Pancreas (tissue), 10 donors: ENCODE measurements around the gene SPAG9. TPM values are rescaled to one million over a fixed set of nuclear protein-coding genes. Genes with fewer than 3 reads are reported as not detected.
A peak's percentile ranks its signal among the peaks of the same experiment; 100 is the strongest.

Experiments
- ATAC-seq, 4 donors: fragments of 200-7000 bp; cut with Tn5 transposase; one replicate each; pipeline versions ENCODE4 v1.8.0 to v1.9.1; 2020; ENCODE audit warnings: mild to moderate bottlenecking in 4 of 4, moderate library complexity in 4 of 4
- DNase-seq, 6 donors: peaks; one replicate each; pipeline ENCODE4 v3.0.0-alpha.2; 2020
- FAIRE-seq: peaks from 2 replicates; lab custom pipeline; 2012; peaks lifted over from hg19 to GRCh38; lab: Jason Lieb, UNC
- H3K27ac ChIP-seq, 4 donors: fragments of 200-600 bp; sonication (generic); 1 replicate in 3 of 4; 2 replicates in 1 of 4; pipeline versions ENCODE4 v1.5.0 to v1.8.0; 2020
- H3K27me3 ChIP-seq, 4 donors: fragments of 200-600 bp; one replicate each; pipeline ENCODE4 v1.8.0; 2021
- H3K36me3 ChIP-seq, 3 donors: fragments of 200-600 bp; sonication (generic) in 1 of 3; one replicate each; pipeline versions ENCODE4 v1.5.0 to v1.8.0; 2020 to 2021
- H3K4me1 ChIP-seq, 3 donors: fragments of 200-600 bp; one replicate each; pipeline ENCODE4 v1.8.0; 2021
- H3K4me3 ChIP-seq, 4 donors: fragments of 200-600 bp; sonication (generic) in 2 of 4; one replicate each; pipeline versions ENCODE4 v1.5.0 to v1.8.0; 2020 to 2021
- H3K9me3 ChIP-seq, 4 donors: fragments of 200-600 bp; one replicate each; pipeline ENCODE4 v1.8.0; 2021
- CTCF ChIP-seq, 4 donors: fragments of 200-600 bp; sonication (generic) in 3 of 4; IDR thresholded peaks; one replicate each; pipeline versions ENCODE4 v1.5.0 to v1.8.0; 2021; ENCODE audit warnings: antibody characterized with exemption in 4 of 4
- WGBS, 2 donors: extraction: QIAGEN DNeasy Blood & Tissue Kit; methylation state at CpG; one replicate each; pipeline ENCODE4 v1.1.7; 2013; 5-methylcytosine and 5-hydroxymethylcytosine counted together
- intact Hi-C, 3 donors: fragments of 100-400 bp; cut with DNase I; formaldehyde crosslinking; loops; one replicate each; pipeline versions ENCODE4 v1.11.1 to v1.14.2; 2022
- polyA plus RNA-seq, 2 donors: library from polyadenylated mRNA; stranded (reverse); fragments of 200-250 nt; gene quantifications; one replicate each; pipeline ENCODE4 v1.2.3, GENCODE V29; 2013
- total RNA-seq, 6 donors: library from RNA; stranded (reverse); fragmentation: NEBNext Ultra II Directional in 4 of 6; extraction: Animal tissue kit (Norgen Biotek cat#: 25700) in 4 of 6; gene quantifications; one replicate each; pipeline versions ENCODE4 v1.2.1 to v1.2.4, GENCODE V29; 2021 to 2023
- donor health status: healthy with polysubstance abuse.
- donor health status: DM: no; HTN: no; CAD: no; lungs with moderate emphysema.
- donor health status: DM: no; HTN: no; CAD: no.
- donor health status: control.
- donor health status: control.
- donor health status: Bipolar disorder and iron deficiency.
- donor health status: DM: yes; HTN: yes; CAD: no.
- donor health status: DM: no; HTN: no; CAD: no.
- donor health status: DM: no; HTN: no; CAD: no.
- donor health status: DM: yes; HTN: yes; CAD: no.

SPAG9 gene
- total and polyA plus RNA-seq, 8 donors, result 18.7 to 56.1 (median 39.7) TPM

GRCh38 chr17:51152766-51153209 lies 32.1 kb upstream of the SPAG9 start:
- ATAC-seq (peak; percentile 10 to 35 (median 28)), DNase-seq (peak in 1 of 6 donors; percentile 26)

GRCh38 chr17:51150932-51151331 lies 30.3 kb upstream of the SPAG9 start:
- intact Hi-C loops, result loop anchor here in 2 of 3 donors (5.0 to 10.0 kb wide), 2 partner anchors 149 to 156 kb away; no protein-coding TSS in a partner anchor
- DNase-seq (no peak), ATAC-seq (no peak), FAIRE-seq (no peak)
- WGBS, 2 donors, result 87 to 92% methylated on average over 5 of the region's 5 CpGs
- Histone ChIP-seq H3K9me3 (no peaks in the 10 kb centered on the region), H3K36me3 (no peaks in the 10 kb centered on the region), H3K4me3 (no peak overlapping the region), H3K27ac (no peak overlapping the region), H3K27me3 (no peaks in the 10 kb centered on the region), H3K4me1 (peaks cover 0 to 10% (median 7%) of the 10 kb centered on the region in 3 donors)
- no peak for TF ChIP-seq CTCF (IDR thresholded peaks at IDR 0.05)

More at GRCh38 chr17:51152766-51153209, 32.1 kb upstream of the SPAG9 start:
- no peak for TF ChIP-seq CTCF (IDR thresholded peaks at IDR 0.05)
- no peak for FAIRE-seq
- Histone ChIP-seq H3K4me1 (peaks cover 0 to 10% (median 7%) of the 10 kb centered on the region in 3 donors), H3K36me3 (no peaks in the 10 kb centered on the region), H3K27me3 (no peaks in the 10 kb centered on the region), H3K9me3 (no peaks in the 10 kb centered on the region), H3K4me3 (peak overlapping the region in 2 of 4 donors; percentile 75 to 77), H3K27ac (peak overlapping the region; percentile 57 to 88 (median 81))
- intact Hi-C loops, result loop anchor here in 2 of 3 donors (5.0 to 10.0 kb wide), 2 partner anchors 150 to 158 kb away; no protein-coding TSS in a partner anchor
- 9 to 10% methylated on average over 8 of the region's 8 CpGs for WGBS, 2 donors

- no peak for DNase-seq
- Histone ChIP-seq H3K9me3 (no peaks in the 10 kb centered on the region), H3K4me1 (no peaks in the 10 kb centered on the region), H3K27me3 (no peaks in the 10 kb centered on the region), H3K36me3 (no peaks in the 10 kb centered on the region), H3K27ac (no peak overlapping the region), H3K4me3 (no peak overlapping the region)
- FAIRE-seq, result no peak
- no peak for TF ChIP-seq CTCF (IDR thresholded peaks at IDR 0.05)
- ATAC-seq, result no peak
- 93 to 100% methylated on average over 2 of the region's 2 CpGs for WGBS, 2 donors
- intact Hi-C loops, result no loop called here
Observed at GRCh38 chr17:51149163-51149562, 28.5 kb upstream of the SPAG9 start.

- Histone ChIP-seq H3K27me3 (no peaks in the 10 kb centered on the region), H3K4me3 (no peak overlapping the region), H3K36me3 (no peaks in the 10 kb centered on the region), H3K9me3 (no peaks in the 10 kb centered on the region), H3K4me1 (no peaks in the 10 kb centered on the region), H3K27ac (no peak overlapping the region)
- ATAC-seq (no peak), FAIRE-seq (no peak), DNase-seq (no peak)
- WGBS, 2 donors, result 79 to 87% methylated on average over 4 of the region's 4 CpGs
- no peak for TF ChIP-seq CTCF (IDR thresholded peaks at IDR 0.05)
- intact Hi-C loops, result no loop called here
Observed at GRCh38 chr17:51147650-51148049, 27.0 kb upstream of the SPAG9 start.

- DNase-seq (no peak), ATAC-seq (peak in 1 of 4 donors; percentile 41), FAIRE-seq (no peak)
- TF ChIP-seq CTCF (IDR thresholded peaks at IDR 0.05), result no peak
- Histone ChIP-seq H3K4me1 (no peaks in the 10 kb centered on the region), H3K36me3 (no peaks in the 10 kb centered on the region), H3K27ac (no peak overlapping the region), H3K27me3 (no peaks in the 10 kb centered on the region), H3K4me3 (no peak overlapping the region), H3K9me3 (no peaks in the 10 kb centered on the region)
- intact Hi-C loops, result no loop called here
- 65 to 66% methylated on average over 6 of the region's 6 CpGs for WGBS, 2 donors
Observed at GRCh38 chr17:51144266-51145022, 23.8 kb upstream of the SPAG9 start.
